Measurements from ENCODE around the gene SPRED1. TPM values are rescaled to one million over a fixed set of nuclear protein-coding genes. Genes with fewer than 3 reads are reported as not detected.

SPRED1 gene
- 45.4 and 55.7 TPM in 2 replicates for total RNA-seq

DNA sequence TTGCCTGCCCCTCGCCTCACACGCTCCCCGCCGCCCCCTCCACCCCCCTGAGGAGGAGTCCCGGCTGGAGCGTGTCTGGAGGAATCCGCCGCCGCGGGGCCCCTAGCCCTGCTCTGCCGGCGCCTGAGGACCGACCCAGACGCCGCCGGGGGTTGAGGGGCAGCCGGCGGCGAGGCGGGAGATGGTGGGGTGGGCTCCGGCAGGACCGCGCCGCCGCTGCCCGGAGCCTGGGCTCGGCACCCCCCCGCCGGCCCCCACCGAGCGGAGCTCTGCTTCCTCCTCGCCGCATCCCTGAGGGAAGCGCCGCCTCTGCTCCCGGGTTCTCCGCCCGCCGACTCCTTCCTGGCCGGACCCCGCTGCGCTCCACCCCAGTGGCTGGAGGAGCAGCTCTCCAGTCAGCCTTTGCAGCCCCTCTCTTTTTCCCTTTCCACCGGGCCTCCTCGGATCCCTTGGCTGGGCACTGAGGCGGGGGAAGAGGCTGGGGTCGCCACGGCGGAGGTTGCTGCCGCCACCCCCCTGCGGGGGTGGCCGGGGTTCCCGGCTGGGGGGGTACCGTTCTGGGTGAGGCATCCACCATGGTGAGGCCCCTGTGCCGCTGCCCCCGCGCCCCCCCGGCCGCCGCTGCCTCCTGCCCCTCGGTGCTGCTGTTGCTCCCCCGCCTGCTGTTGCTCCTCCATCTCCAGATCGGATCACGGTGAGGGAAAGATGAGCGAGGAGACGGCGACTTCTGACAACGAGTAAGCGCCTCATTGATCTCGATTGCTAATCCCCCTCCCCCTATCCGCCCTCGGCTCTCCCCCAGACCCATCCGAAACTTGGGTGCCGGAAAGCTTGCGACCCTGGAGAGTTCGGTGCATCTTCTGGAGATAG is at the start of gene SPRED1:
Gene SPRED1 (plus strand): TSS at position 356 of the 870 bp plus-strand sequence. CDS start 350 bp downstream, at position 706.
- TF ChIP-seq, protein P1, sequence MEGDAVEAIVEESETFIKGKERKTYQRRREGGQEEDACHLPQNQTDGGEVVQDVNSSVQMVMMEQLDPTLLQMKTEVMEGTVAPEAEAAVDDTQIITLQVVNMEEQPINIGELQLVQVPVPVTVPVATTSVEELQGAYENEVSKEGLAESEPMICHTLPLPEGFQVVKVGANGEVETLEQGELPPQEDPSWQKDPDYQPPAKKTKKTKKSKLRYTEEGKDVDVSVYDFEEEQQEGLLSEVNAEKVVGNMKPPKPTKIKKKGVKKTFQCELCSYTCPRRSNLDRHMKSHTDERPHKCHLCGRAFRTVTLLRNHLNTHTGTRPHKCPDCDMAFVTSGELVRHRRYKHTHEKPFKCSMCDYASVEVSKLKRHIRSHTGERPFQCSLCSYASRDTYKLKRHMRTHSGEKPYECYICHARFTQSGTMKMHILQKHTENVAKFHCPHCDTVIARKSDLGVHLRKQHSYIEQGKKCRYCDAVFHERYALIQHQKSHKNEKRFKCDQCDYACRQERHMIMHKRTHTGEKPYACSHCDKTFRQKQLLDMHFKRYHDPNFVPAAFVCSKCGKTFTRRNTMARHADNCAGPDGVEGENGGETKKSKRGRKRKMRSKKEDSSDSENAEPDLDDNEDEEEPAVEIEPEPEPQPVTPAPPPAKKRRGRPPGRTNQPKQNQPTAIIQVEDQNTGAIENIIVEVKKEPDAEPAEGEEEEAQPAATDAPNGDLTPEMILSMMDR (IDR thresholded peaks at IDR 0.05; ENCODE audit: insufficient read depth, low read depth, low read length): no peak
- peak; percentile 62 for DNase-seq (ENCODE audit: low read depth)
- H3K4me3 ChIP-seq (ENCODE audit: low read depth, low read length): peak within 1 kb of the TSS; percentile 96

DNA sequence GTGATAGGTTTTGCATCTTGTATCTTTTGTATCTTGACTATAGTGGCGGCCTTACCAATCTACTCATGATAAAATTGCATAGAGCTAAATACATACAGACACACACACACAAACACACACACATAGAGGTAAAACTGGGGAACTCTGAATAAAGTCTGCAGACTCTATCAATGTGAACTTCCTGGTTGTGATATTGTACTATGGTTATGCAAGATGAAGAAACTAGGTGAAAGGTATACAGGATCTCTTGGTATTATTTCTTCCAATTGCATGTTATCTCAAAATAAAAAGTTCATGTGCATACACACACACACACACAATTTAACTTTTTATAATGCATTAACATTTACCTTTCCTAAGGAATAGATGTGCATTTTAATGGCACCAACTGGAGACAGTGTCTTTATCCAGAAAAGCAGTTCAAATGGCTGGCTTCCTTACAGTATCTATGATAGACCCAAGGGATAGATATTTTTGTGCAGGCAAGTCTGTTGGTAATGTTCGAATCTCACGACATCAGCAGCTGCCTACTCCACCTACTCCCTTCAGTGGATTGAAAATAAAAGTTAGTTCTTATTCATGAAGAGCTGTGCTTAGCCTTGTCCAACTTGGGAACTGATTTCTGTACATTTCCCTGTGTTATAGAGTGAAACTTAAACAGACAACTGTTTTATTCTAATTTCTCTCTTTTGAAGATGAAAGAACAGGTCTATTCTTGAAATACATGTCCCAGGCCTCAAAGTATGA is 46.9 kb upstream of the SPRED1 start:
- no peak for DNase-seq (ENCODE audit: low read depth)
- TF ChIP-seq, protein P1 (IDR thresholded peaks at IDR 0.05; ENCODE audit: insufficient read depth, low read depth, low read length): no peak
- no peak overlapping the region for H3K4me3 ChIP-seq (ENCODE audit: low read depth, low read length)

DNA sequence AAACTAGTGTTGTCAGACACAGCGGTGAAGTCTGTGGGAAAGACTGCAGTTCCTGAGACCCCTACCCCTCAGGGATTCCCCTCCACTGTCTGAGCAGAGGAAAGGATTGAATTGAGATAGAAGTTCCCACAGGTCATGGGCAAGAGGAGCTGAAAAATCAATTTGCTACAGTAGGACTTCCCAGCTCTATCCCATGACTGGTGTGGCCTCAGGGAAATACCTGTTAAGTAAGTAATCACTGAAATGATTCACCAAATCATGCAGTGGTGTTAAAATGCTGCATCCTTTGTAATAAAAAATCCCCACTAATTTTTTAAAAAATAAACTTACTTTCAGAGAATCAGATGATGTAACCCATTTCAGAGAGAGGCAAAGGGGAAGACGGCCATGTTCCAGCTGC is 45.0 kb upstream of the SPRED1 start:
- TF ChIP-seq, protein P1 (IDR thresholded peaks at IDR 0.05; ENCODE audit: insufficient read depth, low read depth, low read length): no peak
- no peak for DNase-seq (ENCODE audit: low read depth)

DNA sequence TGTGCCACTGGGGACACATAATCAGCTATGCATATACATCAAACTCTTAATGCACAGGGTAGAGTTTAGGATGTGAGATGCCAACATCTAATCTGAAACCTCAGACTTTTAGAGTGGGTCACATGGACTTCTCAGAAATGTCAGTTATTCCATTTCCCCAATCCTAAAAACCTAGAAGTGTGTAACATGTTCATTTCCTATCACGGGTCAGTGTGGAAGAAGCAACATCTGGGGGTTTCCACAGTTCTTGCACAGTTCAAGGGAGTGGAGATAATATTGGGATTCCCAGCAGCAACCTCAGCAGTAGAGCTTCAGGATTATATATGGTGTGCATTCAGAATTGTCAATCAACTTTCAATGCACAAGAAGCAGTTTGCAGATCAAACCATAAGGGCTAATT is 44.4 kb upstream of the SPRED1 start:
- TF ChIP-seq, protein P1 (IDR thresholded peaks at IDR 0.05; ENCODE audit: insufficient read depth, low read depth, low read length): no peak
- H3K4me3 ChIP-seq (ENCODE audit: low read depth, low read length): no peak overlapping the region
- DNase-seq (ENCODE audit: low read depth): no peak

More for the DNA sequence above, 45.0 kb upstream of the SPRED1 start:
- no peak overlapping the region for H3K4me3 ChIP-seq (ENCODE audit: low read depth, low read length)

DNA sequence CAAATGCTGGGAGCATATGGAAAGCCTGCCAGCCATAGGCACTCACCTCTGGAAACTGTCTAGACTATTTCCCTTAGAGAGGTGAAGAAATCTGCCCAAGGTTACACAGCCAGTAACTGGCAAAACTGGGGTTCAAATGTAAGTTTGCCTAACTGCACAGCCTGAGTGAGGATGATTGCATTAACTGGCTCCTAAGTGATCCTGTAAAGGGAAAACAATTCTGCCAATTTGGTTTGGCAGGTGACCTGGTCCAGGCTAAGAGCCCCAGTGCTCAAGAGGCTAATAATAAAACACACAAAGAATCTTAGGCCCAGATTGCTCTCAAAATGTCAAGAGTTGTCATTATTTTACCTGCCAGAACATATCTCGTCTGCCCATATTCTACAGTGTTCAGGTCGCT is 43.9 kb upstream of the SPRED1 start:
- DNase-seq (ENCODE audit: low read depth): no peak

DNA sequence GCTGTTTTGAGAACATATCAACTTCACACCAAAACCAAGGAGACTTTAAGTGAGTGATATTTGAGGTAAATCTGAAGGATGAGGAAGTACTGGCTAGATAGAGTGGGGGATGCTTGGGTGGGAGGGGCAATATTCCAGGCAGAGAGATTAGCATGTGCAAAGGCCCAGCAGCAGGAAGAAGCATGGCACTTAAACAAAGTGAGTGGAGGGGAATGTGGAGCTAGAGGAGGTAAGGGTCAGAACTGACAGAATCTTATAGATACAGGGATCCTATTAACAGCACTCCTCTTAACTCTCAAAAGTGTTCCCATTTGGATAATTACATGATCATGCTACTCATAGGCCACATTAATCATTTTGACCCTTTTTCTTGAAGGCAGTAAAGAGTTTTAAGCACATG is 41.4 kb upstream of the SPRED1 start:
- H3K4me3 ChIP-seq (ENCODE audit: low read depth, low read length): no peak overlapping the region
- TF ChIP-seq, protein P1 (IDR thresholded peaks at IDR 0.05; ENCODE audit: insufficient read depth, low read depth, low read length): no peak
- DNase-seq (ENCODE audit: low read depth): no peak

More for the DNA sequence above, 43.9 kb upstream of the SPRED1 start:
- no peak overlapping the region for H3K4me3 ChIP-seq (ENCODE audit: low read depth, low read length)
- TF ChIP-seq, protein P1 (IDR thresholded peaks at IDR 0.05; ENCODE audit: insufficient read depth, low read depth, low read length): no peak

Data from fibroblast of villous mesenchyme (primary cell).